GM06990 (cell line): ENCODE measurements around the gene CLASP1.

ENCODE experiments used
- DNase-seq: peaks from one replicate; pipeline ENCODE4 v3.0.0-alpha.2; 2011; ENCODE audit not compliant: insufficient read length; ENCODE audit errors: extremely low read depth
- H3K27me3 ChIP-seq: replicated peaks from 2 replicates; pipeline ENCODE4 v1.6.0; 2011; ENCODE audit warnings: low read length; ENCODE audit not compliant: control insufficient read depth, insufficient read depth
- H3K36me3 ChIP-seq: 2 replicates; pipeline ENCODE4 v1.5.1; 2011; ENCODE audit warnings: low read length; ENCODE audit not compliant: control insufficient read depth, insufficient read depth
- H3K4me3 ChIP-seq: replicated peaks from 2 replicates; pipeline ENCODE4 v1.5.1; 2011; ENCODE audit warnings: low read depth, mild to moderate bottlenecking, control low read depth, low read length
- CTCF ChIP-seq: IDR thresholded peaks from 2 replicates; pipeline ENCODE4 v1.5.1; 2011; ENCODE audit warnings: low read length, control low read depth, mild to moderate bottlenecking, inconsistent platforms; ENCODE audit not compliant: insufficient read depth, poor library complexity, severe bottlenecking

CLASP1 gene

GRCh38 chr2:121350890-121351289, 298.4 kb downstream of the CLASP1 start:
- no peak for TF ChIP-seq CTCF
- H3K27me3 ChIP-seq: no peaks in the 10 kb centered on the region
- H3K4me3 ChIP-seq: no peak overlapping the region
- H3K36me3 ChIP-seq: peaks cover 41% of the 10 kb centered on the region
- DNase-seq: no peak

- no peak overlapping the region for H3K4me3 ChIP-seq
- TF ChIP-seq CTCF: no peak
- peaks cover 43% of the 10 kb centered on the region for H3K36me3 ChIP-seq
- no peak for DNase-seq
- no peaks in the 10 kb centered on the region for H3K27me3 ChIP-seq
These were observed 298.9 kb downstream of the CLASP1 start for GRCh38 chr2:121350402-121350775.

- Histone ChIP-seq H3K27me3 (no peaks in the 10 kb centered on the region), H3K36me3 (peaks cover 43% of the 10 kb centered on the region), H3K4me3 (no peak overlapping the region)
- DNase-seq: no peak
- TF ChIP-seq CTCF: no peak
These were observed 299.4 kb downstream of the CLASP1 start for GRCh38 chr2:121349721-121350401.

- H3K36me3 ChIP-seq: peaks cover 35% of the 10 kb centered on the region
- no peaks in the 10 kb centered on the region for H3K27me3 ChIP-seq
- no peak overlapping the region for H3K4me3 ChIP-seq
- DNase-seq: no peak
- TF ChIP-seq CTCF: no peak
These were observed 301.0 kb downstream of the CLASP1 start for GRCh38 chr2:121348128-121348740.

- Histone ChIP-seq H3K4me3 (no peak overlapping the region), H3K36me3 (peaks cover 28% of the 10 kb centered on the region), H3K27me3 (no peaks in the 10 kb centered on the region)
- TF ChIP-seq CTCF: no peak
- DNase-seq: no peak
These were observed 302.4 kb downstream of the CLASP1 start for GRCh38 chr2:121346859-121347258.
